GM19372 (cell line): Measurements from ENCODE around the gene TP73.

ENCODE experiments used
- ATAC-seq: cut with Tn5 transposase; IDR thresholded peaks from one replicate; pipeline ENCODE4 v1.9.1; 2021; ENCODE audit warnings: mild to moderate bottlenecking, low read depth, moderate library complexity; ENCODE audit not compliant: unreplicated experiment

The TP73 gene

GRCh38 chr1:3683992-3684391, 31.7 kb downstream of the TP73 start:
- no peak for ATAC-seq

- no peak for ATAC-seq
Measured at GRCh38 chr1:3685222-3685621, 32.9 kb downstream of the TP73 start.

- no peak for ATAC-seq
Measured at GRCh38 chr1:3685906-3686305, 33.6 kb downstream of the TP73 start.

GRCh38 chr1:3687504-3687903, 35.2 kb downstream of the TP73 start:
- ATAC-seq: no peak

- no peak for ATAC-seq
Measured at GRCh38 chr1:3688356-3689137, 36.2 kb downstream of the TP73 start.

GRCh38 chr1:3689138-3689750, 36.9 kb downstream of the TP73 start:
- ATAC-seq: no peak

- ATAC-seq: no peak
Measured at GRCh38 chr1:3690282-3691065, 38.2 kb downstream of the TP73 start.

- no peak for ATAC-seq
Measured at GRCh38 chr1:3691421-3692204, 39.3 kb downstream of the TP73 start.

- ATAC-seq: no peak
Measured at GRCh38 chr1:3692598-3692997, 40.3 kb downstream of the TP73 start.

GRCh38 chr1:3693321-3693720, 41.0 kb downstream of the TP73 start:
- no peak for ATAC-seq

GRCh38 chr1:3695326-3696217, 43.3 kb downstream of the TP73 start:
- ATAC-seq: no peak

- no peak for ATAC-seq
Measured at GRCh38 chr1:3696689-3697088, 44.4 kb downstream of the TP73 start.

GRCh38 chr1:3697104-3697503, 44.8 kb downstream of the TP73 start:
- ATAC-seq: no peak

GRCh38 chr1:3697810-3698209, 45.5 kb downstream of the TP73 start:
- no peak for ATAC-seq

- ATAC-seq: no peak
Measured at GRCh38 chr1:3698660-3699408, 46.5 kb downstream of the TP73 start.

GRCh38 chr1:3699596-3699995, 47.3 kb downstream of the TP73 start:
- no peak for ATAC-seq

- no peak for ATAC-seq
Measured at GRCh38 chr1:3700631-3701030, 48.3 kb downstream of the TP73 start.

GRCh38 chr1:3702528-3702927, 50.2 kb downstream of the TP73 start:
- no peak for ATAC-seq
